Left ventricle myocardium superior (tissue), 1 donor: ENCODE measurements around the gene SLC34A3. TPM values are rescaled to one million over a fixed set of nuclear protein-coding genes. Genes with fewer than 3 reads are reported as not detected.

Experiments used
- ATAC-seq: fragments of 200-7000 bp; cut with Tn5 transposase; one replicate; pipeline ENCODE4 v1.9.1; 2020; ENCODE audit warnings: mild to moderate bottlenecking, moderate library complexity
- DNase-seq: peaks from one replicate; pipeline ENCODE4 v3.0.0-alpha.2; 2020
- intact Hi-C: fragments of 100-400 bp; cut with micrococcal nuclease; formaldehyde crosslinking; loops from one replicate; pipeline ENCODE4 v1.11.0; 2022
- total RNA-seq: library from RNA; stranded (reverse); fragmentation: NEBNext Ultra II Directional; extraction: Animal tissue kit (Norgen Biotek cat#: 25700); gene quantifications from one replicate; pipeline ENCODE4 v1.2.1, GENCODE V29; 2021
- donor health status: DM: no; HTN: yes; CAD: no; lungs with severe emphysema.

SLC34A3 gene
- total RNA-seq, 1 donor from 2014 or later: not detected

- intact Hi-C loops: no loop called here
- DNase-seq (peak; percentile 93), ATAC-seq (peak; percentile 83)
These were observed 36.3 kb upstream of the SLC34A3 start for GRCh38 chr9:137194388-137194787.

GRCh38 chr9:137194909-137195308, 35.8 kb upstream of the SLC34A3 start:
- intact Hi-C loops: no loop called here
- ATAC-seq: no peak
- DNase-seq: no peak

- peak; percentile 5 for ATAC-seq
- intact Hi-C loops: no loop called here
- no peak for DNase-seq
These were observed 35.0 kb upstream of the SLC34A3 start for GRCh38 chr9:137195525-137196220.

- DNase-seq (no peak), ATAC-seq (no peak)
- intact Hi-C loops: no loop called here
These were observed 32.4 kb upstream of the SLC34A3 start for GRCh38 chr9:137198051-137198901.

- DNase-seq: no peak
- ATAC-seq: no peak
- intact Hi-C loops: no loop called here
These were observed 31.8 kb upstream of the SLC34A3 start for GRCh38 chr9:137198902-137199283.

- intact Hi-C loops: no loop called here
- no peak for DNase-seq
- no peak for ATAC-seq
These were observed 31.1 kb upstream of the SLC34A3 start for GRCh38 chr9:137199411-137200121.

- DNase-seq: peak; percentile 100
- ATAC-seq: peak; percentile 96
- intact Hi-C loops: no loop called here
These were observed 30.1 kb upstream of the SLC34A3 start, which contains the start of gene TPRN for GRCh38 chr9:137200311-137201204. Gene TPRN, minus strand, starts transcription at chr9:137200741. Its CDS starts 30 bp downstream, at chr9:137200711.

- ATAC-seq (no peak), DNase-seq (no peak)
- intact Hi-C loops: no loop called here
These were observed 29.4 kb upstream of the SLC34A3 start for GRCh38 chr9:137201205-137201868.

GRCh38 chr9:137202966-137203365, 27.7 kb upstream of the SLC34A3 start:
- DNase-seq: no peak
- no peak for ATAC-seq
- intact Hi-C loops: no loop called here

- intact Hi-C loops: no loop called here
- DNase-seq: no peak
- no peak for ATAC-seq
These were observed 26.0 kb upstream of the SLC34A3 start for GRCh38 chr9:137204731-137205125.

GRCh38 chr9:137205126-137206069, 25.3 kb upstream of the SLC34A3 start, which contains the start of the genes NDOR1 and TMEM203:
Gene NDOR1, plus strand, starts transcription at chr9:137205700. Its CDS starts 78 bp downstream, at chr9:137205778.
Gene TMEM203, minus strand, starts transcription at chr9:137205648. Its CDS starts 234 bp downstream, at chr9:137205414.
- intact Hi-C loops: no loop called here
- peak; percentile 56 for ATAC-seq
- DNase-seq: peak; percentile 95

- ATAC-seq (no peak), DNase-seq (no peak)
- intact Hi-C loops: no loop called here
These were observed 24.1 kb upstream of the SLC34A3 start for GRCh38 chr9:137206602-137207001.

GRCh38 chr9:137211532-137211931, 19.2 kb upstream of the SLC34A3 start:
- ATAC-seq (no peak), DNase-seq (no peak)
- intact Hi-C loops: no loop called here

- DNase-seq (no peak), ATAC-seq (no peak)
- intact Hi-C loops: no loop called here
These were observed 18.2 kb upstream of the SLC34A3 start for GRCh38 chr9:137212520-137212919.

GRCh38 chr9:137213160-137214060, 17.3 kb upstream of the SLC34A3 start:
- ATAC-seq (no peak), DNase-seq (no peak)
- intact Hi-C loops: no loop called here

GRCh38 chr9:137214620-137215019, 16.1 kb upstream of the SLC34A3 start:
- ATAC-seq (no peak), DNase-seq (no peak)
- intact Hi-C loops: no loop called here
